ENCODE results near the gene TRAPPC2L. TPM values are rescaled to one million over a fixed set of nuclear protein-coding genes. Genes with fewer than 3 reads are reported as not detected.

Gene TRAPPC2L
- total RNA-seq, 6 donors from 2014 or later, result 10.9 to 62.5 (median 32.4) TPM

DNA sequence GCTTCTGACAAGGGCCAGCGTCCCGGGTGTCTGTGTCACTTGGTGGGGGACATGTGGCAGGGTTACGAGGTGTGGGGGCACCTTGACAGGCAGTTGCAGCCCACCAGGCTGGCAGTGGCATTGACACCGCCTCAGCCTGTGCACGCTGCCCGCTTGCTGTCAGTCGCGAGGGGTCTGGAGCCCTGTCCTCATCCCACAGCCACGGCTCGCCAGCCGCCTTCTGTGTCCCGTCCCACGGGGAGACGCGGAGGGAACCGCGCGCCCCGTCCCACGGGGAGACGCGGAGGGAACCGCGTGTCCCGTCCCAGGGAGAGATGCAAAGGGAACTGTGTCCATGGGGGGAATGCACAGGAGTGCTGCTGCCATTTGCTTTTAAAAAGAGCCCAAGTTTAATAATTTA is 6.0 kb downstream of the TRAPPC2L start:
- no peaks in the 10 kb centered on the region for H3K9me3 ChIP-seq
- WGBS, 2 donors, result 91 to 96% methylated on average over 12 to 25 of the region's 25 CpGs
- peaks cover 3 to 46% (median 34%) of the 10 kb centered on the region in 4 donors for H3K36me3 ChIP-seq
- DNase-seq (peak in 1 of 2 donors; percentile 58), ATAC-seq (ENCODE audit: low FRiP score in 2 of 2) (no peak)
- H3K4me1 ChIP-seq, result peaks cover 4 to 9% (median 5%) of the 10 kb centered on the region in 4 donors
- no peaks in the 10 kb centered on the region for H3K27me3 ChIP-seq
- H3K27ac ChIP-seq, result no peak overlapping the region
- TF ChIP-seq, protein P1, sequence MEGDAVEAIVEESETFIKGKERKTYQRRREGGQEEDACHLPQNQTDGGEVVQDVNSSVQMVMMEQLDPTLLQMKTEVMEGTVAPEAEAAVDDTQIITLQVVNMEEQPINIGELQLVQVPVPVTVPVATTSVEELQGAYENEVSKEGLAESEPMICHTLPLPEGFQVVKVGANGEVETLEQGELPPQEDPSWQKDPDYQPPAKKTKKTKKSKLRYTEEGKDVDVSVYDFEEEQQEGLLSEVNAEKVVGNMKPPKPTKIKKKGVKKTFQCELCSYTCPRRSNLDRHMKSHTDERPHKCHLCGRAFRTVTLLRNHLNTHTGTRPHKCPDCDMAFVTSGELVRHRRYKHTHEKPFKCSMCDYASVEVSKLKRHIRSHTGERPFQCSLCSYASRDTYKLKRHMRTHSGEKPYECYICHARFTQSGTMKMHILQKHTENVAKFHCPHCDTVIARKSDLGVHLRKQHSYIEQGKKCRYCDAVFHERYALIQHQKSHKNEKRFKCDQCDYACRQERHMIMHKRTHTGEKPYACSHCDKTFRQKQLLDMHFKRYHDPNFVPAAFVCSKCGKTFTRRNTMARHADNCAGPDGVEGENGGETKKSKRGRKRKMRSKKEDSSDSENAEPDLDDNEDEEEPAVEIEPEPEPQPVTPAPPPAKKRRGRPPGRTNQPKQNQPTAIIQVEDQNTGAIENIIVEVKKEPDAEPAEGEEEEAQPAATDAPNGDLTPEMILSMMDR (IDR thresholded peaks at IDR 0.05), result no peak
- TF ChIP-seq POLR2AphosphoS5 (IDR thresholded peaks at IDR 0.05) (no peak), EP300 (IDR thresholded peaks at IDR 0.05) (no peak), POLR2A (IDR thresholded peaks at IDR 0.05) (no peak)
- H3K4me3 ChIP-seq, result no peak overlapping the region

DNA sequence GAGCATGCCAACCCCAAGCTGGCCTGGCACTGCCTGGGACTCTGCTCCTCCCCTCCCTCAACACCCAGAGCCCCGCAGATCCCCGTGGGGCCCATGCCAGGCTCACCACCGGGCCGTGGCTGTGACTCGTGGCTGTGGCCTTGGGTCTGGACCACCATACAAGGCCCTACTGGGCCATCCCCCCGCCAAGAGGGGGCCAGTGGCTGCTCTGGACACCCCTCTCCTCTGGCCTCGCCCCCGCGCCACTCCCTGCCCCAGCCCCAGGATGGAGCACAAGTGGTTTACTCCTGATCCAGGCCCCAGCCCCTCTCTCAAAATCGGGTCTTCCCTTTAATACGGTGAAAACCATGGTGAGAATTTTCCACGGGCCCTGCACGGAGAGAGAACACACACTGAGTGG is 6.5 kb downstream of the TRAPPC2L start:
- Histone ChIP-seq H3K4me1 (peaks cover 0 to 4% (median under 1%) of the 10 kb centered on the region in 4 donors), H3K27me3 (no peaks in the 10 kb centered on the region), H3K4me3 (no peak overlapping the region), H3K9me3 (no peaks in the 10 kb centered on the region), H3K36me3 (peaks cover 3 to 46% (median 34%) of the 10 kb centered on the region in 4 donors), H3K27ac (no peak overlapping the region)
- no peak for TF ChIP-seq POLR2AphosphoS5 (IDR thresholded peaks at IDR 0.05)
- TF ChIP-seq EP300 (IDR thresholded peaks at IDR 0.05), result no peak
- TF ChIP-seq POLR2A (IDR thresholded peaks at IDR 0.05), result no peak
- TF ChIP-seq, protein P1 (IDR thresholded peaks at IDR 0.05), result no peak
- peak in 1 of 2 donors; percentile 75 for DNase-seq
- ATAC-seq (ENCODE audit: low FRiP score in 2 of 2), result no peak
- 85 to 89% methylated on average over 10 to 13 of the region's 13 CpGs for WGBS, 2 donors

DNA sequence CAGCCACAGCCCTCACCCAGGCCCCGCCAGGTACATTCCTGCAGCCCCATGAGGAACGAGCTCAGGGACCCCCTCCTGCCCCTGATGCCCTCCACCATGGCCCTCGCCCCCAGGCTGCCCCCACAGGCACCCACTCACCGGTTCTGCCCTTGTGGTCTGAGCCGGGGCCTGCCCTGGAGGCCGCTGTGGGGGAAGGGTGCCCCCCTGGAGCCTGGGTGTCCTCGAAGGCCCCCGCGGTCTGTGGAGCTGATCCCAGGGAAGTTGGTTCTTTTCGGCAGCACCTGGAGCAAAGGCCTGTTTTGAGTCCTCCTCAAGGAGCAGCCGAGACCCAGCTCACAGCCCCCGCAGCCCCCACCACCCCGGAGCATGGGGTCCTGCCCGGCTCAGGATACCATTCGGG is 7.2 kb downstream of the TRAPPC2L start:
- Histone ChIP-seq H3K36me3 (peaks cover 3 to 44% (median 34%) of the 10 kb centered on the region in 4 donors), H3K4me3 (no peak overlapping the region), H3K4me1 (no peaks in the 10 kb centered on the region), H3K27me3 (no peaks in the 10 kb centered on the region), H3K9me3 (no peaks in the 10 kb centered on the region), H3K27ac (no peak overlapping the region)
- TF ChIP-seq EP300 (IDR thresholded peaks at IDR 0.05) (no peak), POLR2A (IDR thresholded peaks at IDR 0.05) (peak in 1 of 4 donors; percentile 11)
- 83% methylated on average over 15 of the region's 15 CpGs; no CpG with 5 or more reads in 1 of the 2 donors for WGBS, 2 donors
- no peak for ATAC-seq (ENCODE audit: low FRiP score in 2 of 2)
- DNase-seq, result peak in 1 of 2 donors; percentile 62

DNA sequence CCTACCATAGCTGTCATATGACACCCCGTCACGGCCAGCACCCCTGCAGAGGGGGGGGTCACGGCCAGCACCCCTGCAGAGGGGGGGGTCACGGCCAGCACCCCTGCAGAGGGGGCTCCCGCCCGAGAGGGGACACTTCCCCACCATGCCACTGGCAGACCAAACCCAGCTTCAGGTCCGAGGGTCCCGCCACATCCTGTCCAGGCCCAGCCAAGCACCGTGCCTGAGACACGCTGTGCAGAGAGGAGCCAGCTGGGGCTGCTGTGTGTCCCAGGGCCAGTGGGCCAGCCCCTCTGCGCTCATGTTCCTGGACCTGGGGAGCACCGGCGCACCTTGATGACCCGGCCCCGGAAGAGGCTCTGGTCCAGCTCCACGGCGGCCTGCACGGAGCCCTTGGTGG is 7.6 kb downstream of the TRAPPC2L start:
- TF ChIP-seq, protein P1 (IDR thresholded peaks at IDR 0.05), result no peak
- TF ChIP-seq EP300 (IDR thresholded peaks at IDR 0.05), result no peak
- no peak for TF ChIP-seq POLR2A (IDR thresholded peaks at IDR 0.05)
- no peak for TF ChIP-seq POLR2AphosphoS5 (IDR thresholded peaks at IDR 0.05)
- peak in 1 of 2 donors; percentile 63 for DNase-seq
- no peak overlapping the region for H3K27ac ChIP-seq
- H3K4me1 ChIP-seq, result no peaks in the 10 kb centered on the region
- H3K4me3 ChIP-seq, result no peak overlapping the region
- H3K9me3 ChIP-seq, result no peaks in the 10 kb centered on the region
- WGBS, 2 donors, result 90 to 94% methylated on average over 7 to 13 of the region's 18 CpGs
- no peak for ATAC-seq (ENCODE audit: low FRiP score in 2 of 2)
- H3K36me3 ChIP-seq, result peaks cover 3 to 40% (median 30%) of the 10 kb centered on the region in 4 donors
- no peaks in the 10 kb centered on the region for H3K27me3 ChIP-seq

DNA sequence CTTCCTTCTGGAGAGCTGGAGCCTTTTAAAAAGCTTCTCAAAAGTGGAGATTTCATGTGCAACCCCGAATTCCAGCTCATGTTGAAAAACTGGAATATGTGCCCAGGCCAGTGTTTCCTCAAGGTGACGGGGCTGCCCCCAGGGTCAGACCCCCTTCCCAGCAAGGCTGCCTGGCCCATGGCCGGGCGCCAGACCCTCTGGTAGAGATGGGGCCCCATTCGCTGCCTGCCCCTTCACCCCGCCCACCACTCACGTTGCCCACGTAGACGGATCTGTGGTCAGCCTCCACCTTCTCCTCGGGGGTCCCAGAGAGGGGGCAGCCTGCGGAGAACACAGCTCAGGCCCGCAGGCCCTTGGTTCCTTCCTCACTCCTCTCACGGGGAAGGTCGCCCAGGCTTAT is 8.4 kb downstream of the TRAPPC2L start:
- Histone ChIP-seq H3K27ac (no peak overlapping the region), H3K4me3 (no peak overlapping the region), H3K4me1 (no peaks in the 10 kb centered on the region), H3K36me3 (peaks cover 3 to 32% (median 24%) of the 10 kb centered on the region in 4 donors), H3K9me3 (no peaks in the 10 kb centered on the region), H3K27me3 (no peaks in the 10 kb centered on the region)
- ATAC-seq (ENCODE audit: low FRiP score in 2 of 2), result no peak
- DNase-seq, result peak in 1 of 2 donors; percentile 67
- WGBS, 2 donors, result 73 to 75% methylated on average over 9 to 10 of the region's 14 CpGs
- no peak for TF ChIP-seq POLR2AphosphoS5 (IDR thresholded peaks at IDR 0.05)
- TF ChIP-seq, protein P1 (IDR thresholded peaks at IDR 0.05), result no peak
- TF ChIP-seq EP300 (IDR thresholded peaks at IDR 0.05), result no peak
- TF ChIP-seq POLR2A (IDR thresholded peaks at IDR 0.05), result no peak

All from upper lobe of left lung (tissue), 6 donors.